ENCODE data around the gene PKIG. TPM values are rescaled to one million over a fixed set of nuclear protein-coding genes. Genes with fewer than 3 reads are reported as not detected.

Gene PKIG
- total and polyA plus RNA-seq, 10 of the 15 experiments (the other 5 are each of a cell fraction or from before 2014, with no cell fraction given) = 5.7 to 82.3 (median 39.7) TPM

DNA sequence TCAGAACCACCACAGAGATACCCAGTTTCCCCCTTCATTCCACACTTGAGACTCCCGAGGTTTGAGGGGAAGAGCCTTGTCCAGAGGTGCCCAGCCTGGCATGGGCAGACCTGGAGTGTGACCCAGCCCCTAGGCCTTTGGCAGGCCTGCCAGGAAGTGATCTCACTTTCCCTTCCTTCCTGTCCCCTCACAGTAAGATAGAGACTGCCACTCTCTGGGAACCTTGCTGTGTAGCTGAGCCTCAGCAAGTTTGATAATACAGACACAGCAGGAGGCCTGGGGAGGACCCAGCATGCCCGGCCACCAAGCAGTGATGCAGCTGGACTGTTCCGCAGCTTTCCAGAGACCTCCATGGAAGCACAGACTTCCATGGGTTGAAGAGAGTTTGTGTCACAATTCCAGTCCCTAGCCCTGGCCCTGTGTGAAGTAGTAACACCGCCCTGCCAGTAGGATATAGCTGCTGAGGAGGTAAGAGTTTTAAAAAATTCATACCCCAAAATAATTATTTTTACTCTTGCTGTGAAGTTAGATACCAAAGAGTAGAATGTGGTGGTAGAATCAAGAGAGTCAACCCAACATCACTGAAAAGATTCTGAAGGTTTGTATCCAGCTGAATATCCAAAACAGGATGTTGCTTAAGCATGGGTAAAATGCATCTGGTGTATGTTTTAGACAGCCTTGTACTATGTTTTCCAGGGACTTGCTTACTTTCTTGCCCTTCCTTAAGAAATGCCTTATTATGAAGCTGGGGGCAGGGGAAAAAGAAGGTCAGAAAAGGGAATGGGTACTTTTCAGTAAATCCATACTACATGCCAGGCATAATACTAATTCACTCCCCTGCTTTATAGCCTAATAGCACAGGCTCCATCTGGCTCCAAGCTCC is 16.3 kb downstream of the PKIG start (continued):
- TF ChIP-seq POLR2AphosphoS5 (IDR thresholded peaks at IDR 0.05; ENCODE audit: low read length) (no peak; the same call in 1 of the 2 replicates), NR2C2 (IDR thresholded peaks at IDR 0.05; ENCODE audit: borderline replicate concordance, control insufficient read depth, insufficient read length, low read depth) (no peak), MEF2A (IDR thresholded peaks at IDR 0.05; ENCODE audit: insufficient read depth, low read depth, low read length) (no peak), MTA3 (IDR thresholded peaks at IDR 0.05; ENCODE audit: borderline replicate concordance, low read length) (no peak)
- TF ChIP-seq, protein P1, sequence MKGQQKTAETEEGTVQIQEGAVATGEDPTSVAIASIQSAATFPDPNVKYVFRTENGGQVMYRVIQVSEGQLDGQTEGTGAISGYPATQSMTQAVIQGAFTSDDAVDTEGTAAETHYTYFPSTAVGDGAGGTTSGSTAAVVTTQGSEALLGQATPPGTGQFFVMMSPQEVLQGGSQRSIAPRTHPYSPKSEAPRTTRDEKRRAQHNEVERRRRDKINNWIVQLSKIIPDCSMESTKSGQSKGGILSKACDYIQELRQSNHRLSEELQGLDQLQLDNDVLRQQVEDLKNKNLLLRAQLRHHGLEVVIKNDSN (IDR thresholded peaks at IDR 0.05; ENCODE audit: borderline replicate concordance, extremely low read length, insufficient read depth, low read depth, low read length) = no peak

DNA sequence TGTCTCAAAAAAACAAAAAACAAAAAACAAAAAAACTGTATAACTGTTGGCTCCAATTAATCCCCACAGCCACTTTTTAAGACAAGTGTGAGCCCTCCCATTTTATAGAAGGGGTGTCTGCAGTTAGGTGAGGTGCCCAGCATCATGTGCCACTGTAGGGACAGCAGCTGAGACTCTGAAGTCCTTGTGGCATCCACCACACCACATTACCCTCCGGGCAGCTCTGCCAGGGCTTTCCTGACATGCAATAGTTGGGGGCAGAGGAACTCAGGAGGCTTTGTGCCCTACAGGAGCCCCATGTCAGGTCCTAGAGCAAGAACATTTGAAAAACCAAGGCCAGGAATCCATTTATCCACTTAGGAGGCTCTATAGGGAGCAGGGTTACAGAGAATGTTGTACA is 17.3 kb downstream of the PKIG start:
- intact Hi-C loops (cut with micrococcal nuclease; ENCODE audit: unreplicated experiment) = no loop called here
- WGBS (ENCODE audit: insufficient coverage, insufficient replicate concordance, low lambda C conversion rate, missing lambda C conversion rate) = 0% methylated on average over 1 of the region's 1 CpG
- H3K27me3 ChIP-seq (replicated peaks in 1 of 2; ENCODE audit: control insufficient read depth in 2 of 2, insufficient read depth in 2 of 2, low read length in 1 of 2) = no peaks in the 10 kb centered on the region
- ATAC-seq = no peak
- H3K9me3 ChIP-seq (replicated peaks; ENCODE audit: control insufficient read depth, insufficient read depth, low read length) = no peaks in the 10 kb centered on the region
- H3K4me2 ChIP-seq (ENCODE audit: control insufficient read depth, insufficient read depth) = no peak overlapping the region
- H3K36me3 ChIP-seq (ENCODE audit: control insufficient read depth in 2 of 2, insufficient read depth in 2 of 2, low read length in 1 of 2) = no peaks in the 10 kb centered on the region; a peak in 1 of 4 replicates
- H4K20me1 ChIP-seq (ENCODE audit: control insufficient read depth, insufficient read depth) = no peaks in the 10 kb centered on the region
- no peak for FAIRE-seq
- H3K4me1 ChIP-seq (ENCODE audit: control insufficient read depth, insufficient read depth, low read length) = peaks cover 22% of the 10 kb centered on the region
- POLR2A ChIA-PET = interaction anchor here (1.1 to 4.4 kb wide), 4 partner anchors 13 to 47 kb away, joined by 3 to 46 read pairs (median 26); partner anchors contain the start of gene PKIG
- CTCF ChIA-PET = interaction anchor here (1.1 to 10.5 kb wide), 5 partner anchors 10 to 84 kb away, joined by 3 to 141 read pairs (median 38); partner anchors contain the start of gene SERINC3
- RAD21 ChIA-PET (ENCODE audit: unreplicated experiment) = interaction anchor here (3.2 to 4.0 kb wide), 3 partner anchors 13 to 17 kb away, joined by 13 to 61 read pairs (median 28); partner anchors contain the start of gene PKIG
- no peak for DNase-seq (ENCODE audit: low read depth, low spot score)
- no TSS peak for BruUV-seq (replicated peaks)
- no peak overlapping the region for H3K9ac ChIP-seq (ENCODE audit: control insufficient read depth, insufficient read depth, low read length)
- SMC1A ChIA-PET (ENCODE audit: uncharacterized antibody, unreplicated experiment) = interaction anchor here (2.4 to 9.7 kb wide), 5 partner anchors 10 to 84 kb away, joined by 25 to 144 read pairs (median 42); no protein-coding TSS in a partner anchor
- no peak overlapping the region for H3K27ac ChIP-seq (ENCODE audit: control insufficient read depth, insufficient read depth)
- H3K4me3 ChIP-seq = no peak overlapping the region
- H2AFZ ChIP-seq (ENCODE audit: control insufficient read depth, low read depth, low read length) = no peak overlapping the region
- no peaks in the 10 kb centered on the region for H3K79me2 ChIP-seq (ENCODE audit: control insufficient read depth, insufficient read depth, low read length)
- in situ Hi-C loops (cut with MboI) = loop anchor here (10.0 kb wide), 1 partner anchor 385 kb away; the partner anchor contains the start of gene OSER1
- no peak for TF ChIP-seq BACH1 (IDR thresholded peaks at IDR 0.05; ENCODE audit: borderline replicate concordance)
- TF ChIP-seq, protein P2, sequence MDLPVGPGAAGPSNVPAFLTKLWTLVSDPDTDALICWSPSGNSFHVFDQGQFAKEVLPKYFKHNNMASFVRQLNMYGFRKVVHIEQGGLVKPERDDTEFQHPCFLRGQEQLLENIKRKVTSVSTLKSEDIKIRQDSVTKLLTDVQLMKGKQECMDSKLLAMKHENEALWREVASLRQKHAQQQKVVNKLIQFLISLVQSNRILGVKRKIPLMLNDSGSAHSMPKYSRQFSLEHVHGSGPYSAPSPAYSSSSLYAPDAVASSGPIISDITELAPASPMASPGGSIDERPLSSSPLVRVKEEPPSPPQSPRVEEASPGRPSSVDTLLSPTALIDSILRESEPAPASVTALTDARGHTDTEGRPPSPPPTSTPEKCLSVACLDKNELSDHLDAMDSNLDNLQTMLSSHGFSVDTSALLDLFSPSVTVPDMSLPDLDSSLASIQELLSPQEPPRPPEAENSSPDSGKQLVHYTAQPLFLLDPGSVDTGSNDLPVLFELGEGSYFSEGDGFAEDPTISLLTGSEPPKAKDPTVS (IDR thresholded peaks at IDR 0.05; ENCODE audit: low read depth, low read length) = no peak
- TF ChIP-seq LARP7 (IDR thresholded peaks at IDR 0.05) = no peak
- no peak for TF ChIP-seq YY1 (IDR thresholded peaks at IDR 0.05; ENCODE audit: low read depth, low read length)
- TF ChIP-seq, protein P3, sequence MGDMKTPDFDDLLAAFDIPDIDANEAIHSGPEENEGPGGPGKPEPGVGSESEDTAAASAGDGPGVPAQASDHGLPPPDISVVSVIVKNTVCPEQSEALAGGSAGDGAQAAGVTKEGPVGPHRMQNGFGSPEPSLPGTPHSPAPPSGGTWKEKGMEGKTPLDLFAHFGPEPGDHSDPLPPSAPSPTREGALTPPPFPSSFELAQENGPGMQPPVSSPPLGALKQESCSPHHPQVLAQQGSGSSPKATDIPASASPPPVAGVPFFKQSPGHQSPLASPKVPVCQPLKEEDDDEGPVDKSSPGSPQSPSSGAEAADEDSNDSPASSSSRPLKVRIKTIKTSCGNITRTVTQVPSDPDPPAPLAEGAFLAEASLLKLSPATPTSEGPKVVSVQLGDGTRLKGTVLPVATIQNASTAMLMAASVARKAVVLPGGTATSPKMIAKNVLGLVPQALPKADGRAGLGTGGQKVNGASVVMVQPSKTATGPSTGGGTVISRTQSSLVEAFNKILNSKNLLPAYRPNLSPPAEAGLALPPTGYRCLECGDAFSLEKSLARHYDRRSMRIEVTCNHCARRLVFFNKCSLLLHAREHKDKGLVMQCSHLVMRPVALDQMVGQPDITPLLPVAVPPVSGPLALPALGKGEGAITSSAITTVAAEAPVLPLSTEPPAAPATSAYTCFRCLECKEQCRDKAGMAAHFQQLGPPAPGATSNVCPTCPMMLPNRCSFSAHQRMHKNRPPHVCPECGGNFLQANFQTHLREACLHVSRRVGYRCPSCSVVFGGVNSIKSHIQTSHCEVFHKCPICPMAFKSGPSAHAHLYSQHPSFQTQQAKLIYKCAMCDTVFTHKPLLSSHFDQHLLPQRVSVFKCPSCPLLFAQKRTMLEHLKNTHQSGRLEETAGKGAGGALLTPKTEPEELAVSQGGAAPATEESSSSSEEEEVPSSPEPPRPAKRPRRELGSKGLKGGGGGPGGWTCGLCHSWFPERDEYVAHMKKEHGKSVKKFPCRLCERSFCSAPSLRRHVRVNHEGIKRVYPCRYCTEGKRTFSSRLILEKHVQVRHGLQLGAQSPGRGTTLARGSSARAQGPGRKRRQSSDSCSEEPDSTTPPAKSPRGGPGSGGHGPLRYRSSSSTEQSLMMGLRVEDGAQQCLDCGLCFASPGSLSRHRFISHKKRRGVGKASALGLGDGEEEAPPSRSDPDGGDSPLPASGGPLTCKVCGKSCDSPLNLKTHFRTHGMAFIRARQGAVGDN (IDR thresholded peaks at IDR 0.05) = no peak
- no peak for TF ChIP-seq POLR2AphosphoS5 (IDR thresholded peaks at IDR 0.05; ENCODE audit: low read length)
- no peak for TF ChIP-seq IRF4 (IDR thresholded peaks at IDR 0.05; ENCODE audit: low read depth, low read length)
- no peak for TF ChIP-seq EED (IDR thresholded peaks at IDR 0.05; ENCODE audit: low read depth)
- no peak for TF ChIP-seq SIN3A (IDR thresholded peaks at IDR 0.05; ENCODE audit: low read depth, low read length)
- TF ChIP-seq RUNX3 (IDR thresholded peaks at IDR 0.05; ENCODE audit: low read length) = no peak
- no peak for TF ChIP-seq SREBF1 (IDR thresholded peaks at IDR 0.05; ENCODE audit: low read length)
- no peak for TF ChIP-seq CBX3 (IDR thresholded peaks at IDR 0.05; ENCODE audit: borderline replicate concordance, low read depth)
